Lower leg skin (tissue), 3 donors: Measurements from ENCODE around the gene ABCA6.

Experiments used
- CTCF ChIP-seq, 3 donors: fragments of 450-650 bp; IDR thresholded peaks; one replicate each; pipeline ENCODE4 v1.5.1; 2016; ENCODE audit warnings: antibody characterized with exemption in 3 of 3, mild to moderate bottlenecking in 3 of 3, moderate library complexity in 2 of 3
- POLR2A ChIP-seq, 2 donors: fragments of 450-650 bp; IDR thresholded peaks; one replicate each; pipeline ENCODE4 v1.6.1; 2016 to 2017; ENCODE audit warnings: antibody characterized with exemption in 2 of 2, mild to moderate bottlenecking in 1 of 2, moderate library complexity in 1 of 2

GRCh38 chr17:69179227-69179952 lies 37.7 kb upstream of the ABCA6 start:
- TF ChIP-seq POLR2A (IDR thresholded peaks at IDR 0.05) (no peak), CTCF (IDR thresholded peaks at IDR 0.05) (no peak)
